ENCODE measurements around the gene SLC49A4.
"Not testable (repeated sequence)": the region's sequence is repeated elsewhere in the genome, so short reads cannot be mapped to it uniquely, and the experiment has no call there.

The SLC49A4 gene, protein sequence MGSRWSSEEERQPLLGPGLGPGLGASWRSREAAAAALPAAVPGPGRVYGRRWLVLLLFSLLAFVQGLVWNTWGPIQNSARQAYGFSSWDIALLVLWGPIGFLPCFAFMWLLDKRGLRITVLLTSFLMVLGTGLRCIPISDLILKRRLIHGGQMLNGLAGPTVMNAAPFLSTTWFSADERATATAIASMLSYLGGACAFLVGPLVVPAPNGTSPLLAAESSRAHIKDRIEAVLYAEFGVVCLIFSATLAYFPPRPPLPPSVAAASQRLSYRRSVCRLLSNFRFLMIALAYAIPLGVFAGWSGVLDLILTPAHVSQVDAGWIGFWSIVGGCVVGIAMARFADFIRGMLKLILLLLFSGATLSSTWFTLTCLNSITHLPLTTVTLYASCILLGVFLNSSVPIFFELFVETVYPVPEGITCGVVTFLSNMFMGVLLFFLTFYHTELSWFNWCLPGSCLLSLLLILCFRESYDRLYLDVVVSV

GRCh38 chr3:122794779-122795673, at the start of gene SLC49A4:
SLC49A4 (plus strand) TSS chr3:122795069; CDS start chr3:122795193, 124 bp downstream.
- no peak for DNase-seq

- DNase-seq = no peak
Observed at GRCh38 chr3:122745369-122746021, 49.4 kb upstream of the SLC49A4 start.

GRCh38 chr3:122747295-122747694, 47.6 kb upstream of the SLC49A4 start:
- not testable (repeated sequence) for DNase-seq

DNA sequence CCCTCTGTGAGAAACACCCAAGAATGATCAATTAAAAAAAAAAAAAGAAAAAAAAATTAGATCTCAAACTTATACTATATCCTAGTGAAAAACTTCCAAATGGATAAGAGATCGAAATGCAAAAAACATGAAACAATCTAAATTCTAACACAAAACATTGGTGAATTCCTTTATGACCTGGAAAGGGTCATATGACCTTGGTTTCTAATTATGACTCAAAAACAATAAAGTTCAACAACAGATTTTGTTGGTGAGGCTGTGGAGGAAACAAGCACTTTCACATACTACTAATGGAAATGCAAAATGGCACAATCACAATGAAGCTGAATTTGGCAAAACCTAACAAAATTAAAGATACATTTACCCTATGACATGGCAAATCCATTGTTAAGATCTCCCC, 46.5 kb upstream of the SLC49A4 start:
- no peak for DNase-seq

- no peak for DNase-seq
Observed at GRCh38 chr3:122754929-122755328, 39.9 kb upstream of the SLC49A4 start.

- DNase-seq = no peak
Observed at GRCh38 chr3:122755491-122755890, 39.4 kb upstream of the SLC49A4 start.

GRCh38 chr3:122758877-122759560, 35.9 kb upstream of the SLC49A4 start:
- DNase-seq = no peak

DNA sequence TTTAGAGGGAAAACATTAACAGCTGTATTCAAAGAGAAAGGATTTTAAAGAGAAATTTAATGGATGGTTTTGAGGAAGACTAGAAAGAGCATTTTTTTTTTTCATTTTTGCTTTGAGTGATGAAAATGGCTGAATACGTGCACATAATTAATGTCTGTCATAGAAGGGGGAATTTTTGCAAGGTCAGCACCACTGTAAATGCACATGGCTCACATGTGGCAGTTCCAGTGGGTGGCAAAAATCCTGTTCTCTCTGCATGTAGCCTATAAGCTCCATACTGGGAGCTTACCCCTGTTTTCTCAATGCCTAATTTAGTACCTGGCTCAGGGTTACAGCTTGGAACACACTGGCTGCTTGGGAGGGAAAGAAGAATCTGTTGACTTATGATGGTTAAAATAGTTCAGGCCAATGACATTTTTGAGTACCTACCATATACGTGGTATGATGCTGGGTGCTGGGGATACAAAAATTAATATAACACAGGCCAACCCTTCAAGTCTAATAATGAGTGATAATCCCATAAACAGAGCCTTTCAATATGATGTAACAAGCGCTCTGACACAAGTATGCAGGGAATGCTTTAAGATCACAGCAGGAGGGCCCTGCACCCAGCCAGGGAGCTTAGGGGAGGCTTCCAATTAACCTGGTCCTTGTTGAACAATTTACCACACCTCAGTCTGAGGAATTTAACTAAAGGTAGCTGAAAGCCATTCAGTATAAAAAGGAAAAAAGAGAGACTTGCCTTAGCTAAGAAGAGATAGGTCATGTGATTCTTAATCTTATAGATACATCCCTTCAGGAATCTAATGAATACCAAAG, 34.2 kb upstream of the SLC49A4 start:
- DNase-seq = no peak

GRCh38 chr3:122766430-122766829, 28.4 kb upstream of the SLC49A4 start:
- DNase-seq = no peak

GRCh38 chr3:122767540-122768372, 27.1 kb upstream of the SLC49A4 start:
- DNase-seq = no peak

DNA sequence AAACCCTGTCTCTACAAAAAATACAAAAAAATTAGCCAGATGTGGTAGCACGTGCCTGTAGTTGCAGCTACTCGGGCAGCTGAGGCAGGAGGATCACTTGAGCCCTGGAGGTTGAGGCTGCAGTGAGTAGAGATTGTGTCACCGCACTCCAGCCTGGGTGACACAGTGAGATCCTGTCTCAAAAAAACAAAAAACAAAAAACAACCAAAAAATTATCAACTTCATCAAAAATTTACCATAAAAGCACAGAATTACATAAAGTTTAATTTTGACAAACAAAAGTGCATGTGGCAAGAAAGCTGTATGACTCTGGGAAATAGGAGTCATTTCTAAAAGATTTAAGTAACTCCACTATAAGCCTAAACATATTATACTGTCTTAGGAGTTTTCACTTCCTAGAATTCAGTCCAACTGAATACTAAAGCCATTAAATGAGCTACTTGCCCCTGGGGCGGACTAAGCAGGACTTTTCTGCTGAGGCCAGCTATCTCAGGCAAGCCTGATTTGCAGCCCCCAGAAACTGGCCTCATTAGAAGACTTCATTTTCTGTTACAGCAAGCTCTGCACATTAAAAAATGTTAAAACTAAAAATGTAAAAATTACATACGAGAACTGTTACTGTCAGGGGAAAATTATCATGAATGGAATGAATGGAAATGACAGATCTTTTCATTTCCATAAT, 24.2 kb upstream of the SLC49A4 start:
- DNase-seq = no peak

GRCh38 chr3:122772827-122773226, 22.0 kb upstream of the SLC49A4 start:
- no peak for DNase-seq

DNA sequence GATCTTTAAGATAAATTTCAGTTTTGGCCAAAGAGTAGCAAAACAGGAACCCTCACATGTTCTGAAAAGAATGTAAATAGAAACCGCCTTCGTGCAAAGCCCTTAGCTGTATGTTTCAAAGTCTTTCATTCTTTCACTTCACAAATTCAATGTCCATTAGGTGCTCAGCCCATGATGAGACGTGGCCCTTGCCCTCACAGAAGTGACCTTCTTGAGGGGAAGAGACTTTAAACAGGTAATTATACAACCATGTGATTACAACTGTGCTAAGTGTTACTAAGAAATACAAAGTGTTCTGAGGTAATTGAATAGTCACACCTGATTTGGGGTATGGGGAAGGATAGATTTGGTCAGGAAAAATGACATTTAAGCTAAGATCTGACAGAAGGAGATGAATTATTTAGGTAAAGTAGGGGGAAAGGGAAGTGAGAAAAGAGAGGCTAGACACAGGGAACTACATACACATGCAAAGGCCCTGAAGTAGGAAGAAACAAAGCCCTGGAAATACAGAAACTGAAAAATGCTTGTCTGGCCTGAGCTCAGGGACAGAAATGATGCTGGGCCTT, 20.8 kb upstream of the SLC49A4 start:
- no peak for DNase-seq

DNA sequence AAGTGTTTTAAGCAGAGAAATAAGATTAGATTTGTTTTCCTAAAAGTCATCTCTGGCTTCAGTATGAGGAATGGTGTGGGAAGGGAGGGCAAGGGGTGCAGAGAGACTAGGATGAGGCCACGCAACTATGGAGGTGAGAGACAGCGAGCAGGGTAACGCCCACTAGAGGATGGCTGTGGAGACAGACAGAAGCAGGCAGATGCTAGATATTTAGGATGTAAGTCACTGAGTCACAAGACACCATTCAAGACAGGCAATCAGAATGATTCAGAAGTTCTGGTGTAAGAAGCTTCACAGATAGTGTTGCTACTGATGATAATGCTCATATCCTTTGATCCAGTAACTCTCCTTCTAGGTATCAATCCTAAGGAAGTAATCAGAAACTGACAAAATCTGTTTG, 20.3 kb upstream of the SLC49A4 start:
- DNase-seq = no peak

- DNase-seq = no peak
Observed at GRCh38 chr3:122776675-122777468, 18.0 kb upstream of the SLC49A4 start.

- no peak for DNase-seq
Observed at GRCh38 chr3:122777563-122777962, 17.3 kb upstream of the SLC49A4 start.

DNA sequence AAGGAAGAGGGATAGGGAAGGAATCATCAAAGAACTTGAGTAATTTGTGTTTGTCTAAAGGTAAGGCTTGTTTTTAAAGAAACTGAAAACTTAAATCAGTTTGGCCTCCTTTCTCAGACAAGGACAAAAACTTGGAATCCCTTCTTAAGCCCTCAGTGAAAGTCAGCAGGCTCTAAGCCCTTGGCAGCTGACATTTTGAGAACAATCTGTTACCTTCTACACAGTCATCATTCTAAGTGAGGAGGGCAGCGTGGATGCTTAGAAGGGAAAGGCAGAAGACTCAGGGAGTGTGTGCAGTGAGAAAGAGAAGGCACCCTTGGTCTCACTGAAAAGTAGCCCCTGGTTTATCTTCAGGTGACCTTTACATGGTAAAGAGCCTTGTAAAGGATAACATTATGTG, 12.1 kb upstream of the SLC49A4 start:
- no peak for DNase-seq

- DNase-seq = no peak
Observed at GRCh38 chr3:122784436-122784835, 10.4 kb upstream of the SLC49A4 start.

- no peak for DNase-seq
Observed at GRCh38 chr3:122785231-122785630, 9.6 kb upstream of the SLC49A4 start.
